Liver (tissue), 3 donors: ENCODE measurements around the gene ZDHHC14.

Experiments used
- ATF3 ChIP-seq: IDR thresholded peaks from 2 replicates; pipeline ENCODE4 v1.6.1; 2016; ENCODE audit warnings: antibody characterized with exemption
- CTCF ChIP-seq: fragments of 150-350 bp; IDR thresholded peaks from 2 replicates; pipeline ENCODE4 v1.5.1; 2017; ENCODE audit warnings: improper control_type of control experiment, low read depth, low read length; ENCODE audit not compliant: missing input control
- EGR1 ChIP-seq, 2 donors: IDR thresholded peaks; 2 replicates each; pipeline ENCODE4 v1.6.1; 2016 to 2018; ENCODE audit warnings: antibody characterized with exemption in 2 of 2, low read depth in 2 of 2
- JUND ChIP-seq, 2 donors: IDR thresholded peaks; 2 replicates each; pipeline ENCODE4 v1.6.1; 2016; ENCODE audit warnings: antibody characterized with exemption in 2 of 2
- RAD21 ChIP-seq, 2 donors: IDR thresholded peaks; 2 replicates each; pipeline ENCODE4 v1.6.1; 2016; ENCODE audit warnings: antibody characterized with exemption in 2 of 2, mild to moderate bottlenecking in 2 of 2
- REST ChIP-seq: IDR thresholded peaks from 2 replicates; pipeline ENCODE4 v1.6.1; 2016; ENCODE audit warnings: antibody characterized with exemption, mild to moderate bottlenecking
- TAF1 ChIP-seq: conservative IDR thresholded peaks from 2 replicates; pipeline ENCODE4 v1.6.1; 2016; ENCODE audit warnings: antibody characterized with exemption, mild to moderate bottlenecking
- YY1 ChIP-seq: IDR thresholded peaks from 2 replicates; pipeline ENCODE4 v1.6.1; 2016; ENCODE audit warnings: antibody characterized with exemption, mild to moderate bottlenecking
- donor health status: healthy.
- donor health status: healthy.

- no peak for TF ChIP-seq CTCF
- TF ChIP-seq ATF3 = no peak
- TF ChIP-seq REST = no peak
- TF ChIP-seq EGR1 (IDR thresholded peaks at IDR 0.05; ENCODE audit: low read depth in 2 of 2) = no peak
- TF ChIP-seq YY1 = no peak
- TF ChIP-seq TAF1 = no peak
- TF ChIP-seq JUND (IDR thresholded peaks at IDR 0.05) = no peak
- TF ChIP-seq RAD21 (IDR thresholded peaks at IDR 0.05) = no peak
Measured at GRCh38 chr6:157361886-157362285, 19.1 kb upstream of the ZDHHC14 start.
